ENCODE results near the gene PLAAT5. TPM values are rescaled to one million over a fixed set of nuclear protein-coding genes. Genes with fewer than 3 reads are reported as not detected.

Gene PLAAT5
- total RNA-seq, 1 experiment from 2014 or later, result 8.5 TPM

DNA sequence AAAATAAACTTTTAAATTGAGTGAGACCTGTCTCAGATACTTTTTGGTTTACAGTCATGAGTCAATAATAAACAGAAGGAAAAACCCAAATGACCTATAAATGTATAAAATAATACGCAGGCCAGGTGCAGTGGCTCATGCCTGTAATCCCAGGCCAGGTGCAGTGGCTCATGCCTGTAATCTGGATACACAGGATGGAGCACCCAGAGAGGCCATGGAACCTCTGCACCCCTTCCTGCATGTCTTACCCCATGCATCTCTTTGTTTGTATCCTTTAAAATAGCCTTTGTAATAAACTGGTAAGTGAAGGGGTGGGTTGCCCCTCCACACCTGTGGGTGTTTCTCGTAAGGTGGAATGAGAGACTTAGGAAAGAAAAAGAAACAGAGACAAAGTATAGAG lies 36.7 kb upstream of the PLAAT5 start:
- Histone ChIP-seq H4K5ac (ENCODE audit: insufficient read length, low read depth, low read length) (no peak overlapping the region), H3T11ph (ENCODE audit: low read length) (no peak overlapping the region), H3K79me2 (ENCODE audit: insufficient read depth, low read length) (no peaks in the 10 kb centered on the region), H4K20me1 (ENCODE audit: control insufficient read depth, insufficient read depth, insufficient read length) (no peaks in the 10 kb centered on the region), H3K23ac (ENCODE audit: insufficient read length, low read depth, low read length) (no peak overlapping the region), H3K23me2 (ENCODE audit: insufficient read length, low read depth, low read length, poor library complexity, severe bottlenecking) (no peaks in the 10 kb centered on the region), H3K18ac (ENCODE audit: insufficient read length, low read depth, low read length) (no peak overlapping the region), H4K8ac (replicated peaks; ENCODE audit: insufficient read length, low read depth, low read length) (no peak overlapping the region), H2BK5ac (ENCODE audit: insufficient read length, low read length) (no peak overlapping the region), H3K4me1 (ENCODE audit: insufficient read depth, low read length) (peaks cover 9% of the 10 kb centered on the region; the same call in 1 of the 2 replicates), H2AFZ (ENCODE audit: low read length) (no peak overlapping the region), H3K56ac (ENCODE audit: insufficient read length, low read depth, low read length) (no peak overlapping the region), H3K27me3 (ENCODE audit: insufficient read depth, low read length) (no peaks in the 10 kb centered on the region), H2AK5ac (ENCODE audit: insufficient read length, low read length) (no peak overlapping the region), H2BK15ac (ENCODE audit: low read depth, low read length) (no peak overlapping the region), H3K4me2 (ENCODE audit: insufficient read depth, insufficient read length, low read length) (no peak overlapping the region), H4K91ac (ENCODE audit: insufficient read length, low read depth, low read length) (no peak overlapping the region), H3K79me1 (ENCODE audit: insufficient read depth, low read depth, low read length, poor library complexity, severe bottlenecking) (no peaks in the 10 kb centered on the region), H3K4ac (ENCODE audit: low read depth, low read length) (no peak overlapping the region), H2BK12ac (ENCODE audit: insufficient read length, low read depth, low read length) (no peak overlapping the region), H3K14ac (ENCODE audit: insufficient read depth, low read length) (no peak overlapping the region), H2BK120ac (ENCODE audit: low read depth, low read length, poor library complexity, severe bottlenecking) (peak overlapping the region; percentile 8), H3K9me3 (ENCODE audit: control insufficient read depth, low read depth, low read length) (peaks cover 17% of the 10 kb centered on the region), H3K9ac (ENCODE audit: extremely low read depth, insufficient read length, low read length) (no peak overlapping the region), H3K27ac (ENCODE audit: insufficient read length, low read depth, low read length) (peak overlapping the region; percentile 4), H2BK20ac (ENCODE audit: low read depth, low read length, poor library complexity, severe bottlenecking) (no peak overlapping the region)
- Mint-ChIP-seq H3K4me3 (peak overlapping the region in 1 of 2 experiments; percentile 41; a peak in 2 of 5 replicates), H3K9me3 (peaks cover 19 to 35% of the 10 kb centered on the region in 2 experiments), H3K27me3 (ENCODE audit: low read depth) (no peaks in the 10 kb centered on the region), H3K4me1 (peaks cover 42 to 44% of the 10 kb centered on the region in 2 experiments), H3K27ac (peak overlapping the region; percentile 40 to 99 (median 97); a peak in 6 of 7 replicates), H3K36me3 (ENCODE audit: insufficient read depth in 1 of 3, low read depth in 3 of 3) (peaks cover 6 to 31% (median 23%) of the 10 kb centered on the region in 3 experiments)
- TF ChIP-seq, protein P1, sequence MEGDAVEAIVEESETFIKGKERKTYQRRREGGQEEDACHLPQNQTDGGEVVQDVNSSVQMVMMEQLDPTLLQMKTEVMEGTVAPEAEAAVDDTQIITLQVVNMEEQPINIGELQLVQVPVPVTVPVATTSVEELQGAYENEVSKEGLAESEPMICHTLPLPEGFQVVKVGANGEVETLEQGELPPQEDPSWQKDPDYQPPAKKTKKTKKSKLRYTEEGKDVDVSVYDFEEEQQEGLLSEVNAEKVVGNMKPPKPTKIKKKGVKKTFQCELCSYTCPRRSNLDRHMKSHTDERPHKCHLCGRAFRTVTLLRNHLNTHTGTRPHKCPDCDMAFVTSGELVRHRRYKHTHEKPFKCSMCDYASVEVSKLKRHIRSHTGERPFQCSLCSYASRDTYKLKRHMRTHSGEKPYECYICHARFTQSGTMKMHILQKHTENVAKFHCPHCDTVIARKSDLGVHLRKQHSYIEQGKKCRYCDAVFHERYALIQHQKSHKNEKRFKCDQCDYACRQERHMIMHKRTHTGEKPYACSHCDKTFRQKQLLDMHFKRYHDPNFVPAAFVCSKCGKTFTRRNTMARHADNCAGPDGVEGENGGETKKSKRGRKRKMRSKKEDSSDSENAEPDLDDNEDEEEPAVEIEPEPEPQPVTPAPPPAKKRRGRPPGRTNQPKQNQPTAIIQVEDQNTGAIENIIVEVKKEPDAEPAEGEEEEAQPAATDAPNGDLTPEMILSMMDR (conservative IDR thresholded peaks at IDR 0.05), result no peak
- no peak for DNase-seq
- no CpG with 5 or more reads among the region's 2 CpGs for WGBS (ENCODE audit: extremely low coverage, insufficient read length, low lambda C conversion rate)
